HepG2 (cell line): ENCODE results near the gene INTS4. TPM values are rescaled to one million over a fixed set of nuclear protein-coding genes. Genes with fewer than 3 reads are reported as not detected.

Source experiments
- ATAC-seq: fragments of 200-7000 bp; cut with Tn5 transposase; 3 replicates; pipeline ENCODE4 v1.9.1; 2020; ENCODE audit warnings: mild to moderate bottlenecking, moderate library complexity
- BruUV-seq: library from RNA; stranded (reverse); fragments of 400-500 nt; replicated peaks from 2 replicates; lab custom pipeline; 2021; lab: Mats Ljungman, UMichigan
- CTCF ChIA-PET: fragments of 300-600 bp; formaldehyde crosslinking; extraction: SDS; loops from one replicate; lab custom pipeline; 2021; ENCODE audit warnings: low total read pairs, inconsistent platforms, low intra/inter-chr PET ratio; lab: Yijun Ruan, JAX
- POLR2A ChIA-PET: fragments of 350-600 bp; sonication (Branson Sonifier 250); formaldehyde crosslinking; loops from one replicate; lab custom pipeline; 2020; ENCODE audit warnings: antibody characterized with exemption, inconsistent platforms; lab: Yijun Ruan, JAX
- DNase-seq: peaks from one replicate; pipeline ENCODE4 v3.0.0-alpha.2; 2015; ENCODE audit warnings: low spot score
- FAIRE-seq: peaks from 3 replicates; lab custom pipeline; 2011; peaks lifted over from hg19 to GRCh38; lab: Jason Lieb, UNC
- H2AFZ ChIP-seq: one replicate; pipeline ENCODE4 v1.6.1; 2011; ENCODE audit warnings: low read length, inconsistent platforms
- H3K27ac ChIP-seq: fragments of 300-600 bp; 3 replicates; pipeline ENCODE4 v1.8.0; 2011; ENCODE audit warnings: mixed run types, mild to moderate bottlenecking, mixed read lengths, low read length, inconsistent platforms; ENCODE audit not compliant: insufficient read depth; ENCODE audit errors: extremely low read length
- H3K27me3 ChIP-seq, 2 experiments: fragments of 200-600 bp in 1 of 2; 2 replicates in 1 of 2; 3 replicates in 1 of 2; pipeline versions ENCODE4 v1.6.0 to v1.8.0; 2011; ENCODE audit warnings: low read length in 2 of 2, mild to moderate bottlenecking in 2 of 2, moderate library complexity in 2 of 2, inconsistent platforms in 1 of 2; ENCODE audit not compliant: insufficient read depth in 2 of 2, control insufficient read depth in 1 of 2
- H3K36me3 ChIP-seq, 2 experiments: fragments of 200-600 bp in 1 of 2; replicated peaks in 1 of 2; 2 replicates in 1 of 2; 3 replicates in 1 of 2; pipeline versions ENCODE4 v1.5.1 to v1.8.0; 2011; ENCODE audit warnings: low read length in 2 of 2, inconsistent platforms in 1 of 2; ENCODE audit not compliant: insufficient read depth in 2 of 2, control insufficient read depth in 1 of 2
- H3K4me1 ChIP-seq: 2 replicates; pipeline ENCODE4 v1.5.1; 2012; ENCODE audit warnings: low read length, inconsistent platforms; ENCODE audit not compliant: insufficient read depth
- H3K4me2 ChIP-seq: 2 replicates; pipeline ENCODE4 v1.6.0; 2011; ENCODE audit warnings: low read depth, low read length, inconsistent platforms
- H3K4me3 ChIP-seq, 3 experiments: fragments of 200-600 bp in 1 of 3; sonication (generic), shearing (Covaris generic) in 1 of 3; replicated peaks in 1 of 3; 2 replicates each; pipeline ENCODE4 v1.5.1; 2011 to 2016; ENCODE audit warnings: low read length in 3 of 3, inconsistent platforms in 2 of 3, low read depth in 2 of 3, mild to moderate bottlenecking in 2 of 3, control low read depth in 1 of 3, mixed read lengths in 1 of 3; ENCODE audit not compliant: insufficient read depth in 1 of 3
- H3K79me2 ChIP-seq: one replicate; pipeline ENCODE4 v1.6.1; 2011; ENCODE audit warnings: low read length, inconsistent platforms; ENCODE audit not compliant: insufficient read depth
- H3K9ac ChIP-seq: 2 replicates; pipeline ENCODE4 v1.6.0; 2011; ENCODE audit warnings: mild to moderate bottlenecking, low read depth, low read length, inconsistent platforms; ENCODE audit not compliant: insufficient read depth
- H3K9me3 ChIP-seq: 2 replicates; pipeline ENCODE4 v1.5.1; 2012; ENCODE audit warnings: mild to moderate bottlenecking, low read length
- H4K20me1 ChIP-seq: 2 replicates; pipeline ENCODE4 v1.6.0; 2011; ENCODE audit warnings: inconsistent platforms, mild to moderate bottlenecking, low read length, moderate library complexity; ENCODE audit not compliant: insufficient read depth
- CCDC6 ChIP-seq: sonication (generic); formaldehyde crosslinking; IDR thresholded peaks from 2 replicates; pipeline ENCODE4 v1.8.1; 2022; ENCODE audit warnings: mild to moderate bottlenecking, missing genetic modification reagents, moderate library complexity
- FOSL2 ChIP-seq: sonication (generic); formaldehyde crosslinking; IDR thresholded peaks from 2 replicates; pipeline ENCODE4 v1.4.0; 2020; ENCODE audit warnings: missing genetic modification reagents
- TAF1 ChIP-seq: sonication (generic); formaldehyde crosslinking; IDR thresholded peaks from 2 replicates; pipeline ENCODE4 v1.4.0; 2020; ENCODE audit warnings: missing genetic modification reagents
- ZNF225 ChIP-seq: sonication (generic); formaldehyde crosslinking; IDR thresholded peaks from 2 replicates; pipeline ENCODE4 v1.4.0; 2020; ENCODE audit warnings: mild to moderate bottlenecking, missing genetic modification reagents
- ZNF564 ChIP-seq: sonication (generic); formaldehyde crosslinking; IDR thresholded peaks from 2 replicates; pipeline ENCODE4 v1.8.1; 2023; ENCODE audit warnings: mild to moderate bottlenecking, missing genetic modification reagents
- WGBS: methylation state at CpG from one replicate; pipeline ENCODE4 v1.1.6; 2017; ENCODE audit warnings: low lambda C conversion rate; 5-methylcytosine and 5-hydroxymethylcytosine counted together
- in situ Hi-C: cut with HindIII; loops from 2 replicates; pipeline ENCODE4 v1.10.0; 2017; ENCODE audit warnings: low pct_unique_long_range_greater_than_20kb; ENCODE audit not compliant: extremely low pct_ligation_motif_present
- intact Hi-C: fragments of 100-400 bp; cut with micrococcal nuclease; formaldehyde crosslinking; loops from one replicate; pipeline ENCODE4 v1.10.0; 2022; ENCODE audit not compliant: unreplicated experiment
- polyA plus RNA-seq, 8 experiments: library from polyadenylated mRNA; depleted of rRNA in 3 of 8; stranded (reverse) in 7 of 8; unstranded in 1 of 8; fragments of >200 nt; fragmentation: Illumina TruSeq in 4 of 8; extraction: Trizol in 4 of 8; gene quantifications; 2 replicates each; pipeline versions ENCODE4 v1.2.1 to v1.2.3, GENCODE V29; 2011 to 2016; ENCODE audit warnings: low read depth in 4 of 8, missing spikeins in 1 of 8, mixed read lengths in 1 of 8; ENCODE audit not compliant: insufficient read depth in 1 of 8
- total RNA-seq, 5 experiments: library from RNA; depleted of rRNA; stranded (reverse); fragments of >200 nt; fragmentation: Illumina TruSeq; extraction: Trizol; gene quantifications; 2 replicates each; pipeline ENCODE4 v1.2.3, GENCODE V29; 2016; ENCODE audit warnings: low read depth in 1 of 5
- TF ChIP-seq, protein P1 (sequence below): sonication (generic); formaldehyde crosslinking; IDR thresholded peaks from 2 replicates; pipeline ENCODE4 v1.8.0; 2022; ENCODE audit warnings: missing genetic modification reagents, mild to moderate bottlenecking, borderline replicate concordance
- TF ChIP-seq, protein P2 (sequence below): sonication (generic); formaldehyde crosslinking; IDR thresholded peaks from 2 replicates; pipeline ENCODE4 v1.9.0; 2021; ENCODE audit warnings: missing genetic modification reagents, mild to moderate bottlenecking, borderline replicate concordance

The INTS4 gene
- total and polyA plus RNA-seq, 2 of the 13 experiments (the other 11 are each of a cell fraction or from before 2014, with no cell fraction given), result 37.3 to 44.8 TPM

DNA sequence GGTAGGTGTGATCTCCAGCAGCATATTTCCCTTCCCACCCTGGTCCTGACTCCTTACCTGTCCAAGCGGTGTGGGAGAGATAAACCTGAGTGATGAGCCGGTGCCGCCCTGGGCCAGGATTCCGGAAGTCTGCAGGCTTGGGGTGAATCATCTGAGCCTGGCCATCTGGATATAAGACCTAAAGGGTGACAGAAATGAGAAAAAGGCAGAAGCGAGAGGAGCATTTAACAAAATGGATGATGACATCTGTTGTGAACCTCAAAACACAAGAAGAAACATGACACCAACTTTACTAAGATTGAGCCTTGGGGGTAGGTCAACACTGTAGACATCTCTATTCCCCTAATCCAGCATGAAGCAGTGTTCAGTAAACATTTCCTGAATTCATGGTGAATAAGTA lies 110.7 kb downstream of the INTS4 start (continued):
- TF ChIP-seq, protein P1, sequence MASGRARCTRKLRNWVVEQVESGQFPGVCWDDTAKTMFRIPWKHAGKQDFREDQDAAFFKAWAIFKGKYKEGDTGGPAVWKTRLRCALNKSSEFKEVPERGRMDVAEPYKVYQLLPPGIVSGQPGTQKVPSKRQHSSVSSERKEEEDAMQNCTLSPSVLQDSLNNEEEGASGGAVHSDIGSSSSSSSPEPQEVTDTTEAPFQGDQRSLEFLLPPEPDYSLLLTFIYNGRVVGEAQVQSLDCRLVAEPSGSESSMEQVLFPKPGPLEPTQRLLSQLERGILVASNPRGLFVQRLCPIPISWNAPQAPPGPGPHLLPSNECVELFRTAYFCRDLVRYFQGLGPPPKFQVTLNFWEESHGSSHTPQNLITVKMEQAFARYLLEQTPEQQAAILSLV (CRISPR knock-in tag), result no peak
- TF ChIP-seq ZNF564 (CRISPR knock-in tag), result no peak
- no peak for TF ChIP-seq ZNF225 (CRISPR knock-in tag)

DNA sequence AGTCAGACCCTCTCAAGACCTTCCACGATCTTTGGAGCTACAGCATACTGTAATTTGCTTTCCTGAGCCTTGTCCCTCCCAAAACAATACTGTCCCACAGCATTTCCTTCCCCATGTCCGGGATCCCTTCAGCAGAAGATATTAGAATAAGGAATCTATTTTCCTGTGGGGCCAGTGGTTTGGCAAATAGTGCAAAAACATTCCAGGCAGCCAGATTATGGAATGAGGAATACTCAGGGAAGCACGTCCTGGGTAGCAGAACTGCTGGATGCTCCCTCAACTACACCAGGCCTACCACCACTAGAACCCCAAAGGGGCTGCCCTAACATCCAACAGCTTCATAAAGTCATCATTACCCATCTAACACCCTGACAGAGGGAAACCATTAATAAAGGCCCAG lies 112.1 kb downstream of the INTS4 start:
- CTCF ChIA-PET, result no interaction called here
- Histone ChIP-seq H3K4me3 (no peak overlapping the region), H3K79me2 (no peaks in the 10 kb centered on the region), H3K36me3 (peaks cover 17 to 59% of the 10 kb centered on the region in 2 experiments), H4K20me1 (no peaks in the 10 kb centered on the region), H3K27ac (no peak overlapping the region), H3K4me2 (no peak overlapping the region), H3K9me3 (no peaks in the 10 kb centered on the region), H3K27me3 (no peaks in the 10 kb centered on the region), H2AFZ (no peak overlapping the region), H3K9ac (no peak overlapping the region), H3K4me1 (no peaks in the 10 kb centered on the region)
- no peak for ATAC-seq
- no peak for TF ChIP-seq CCDC6 (CRISPR knock-in tag)
- TF ChIP-seq, protein P2, sequence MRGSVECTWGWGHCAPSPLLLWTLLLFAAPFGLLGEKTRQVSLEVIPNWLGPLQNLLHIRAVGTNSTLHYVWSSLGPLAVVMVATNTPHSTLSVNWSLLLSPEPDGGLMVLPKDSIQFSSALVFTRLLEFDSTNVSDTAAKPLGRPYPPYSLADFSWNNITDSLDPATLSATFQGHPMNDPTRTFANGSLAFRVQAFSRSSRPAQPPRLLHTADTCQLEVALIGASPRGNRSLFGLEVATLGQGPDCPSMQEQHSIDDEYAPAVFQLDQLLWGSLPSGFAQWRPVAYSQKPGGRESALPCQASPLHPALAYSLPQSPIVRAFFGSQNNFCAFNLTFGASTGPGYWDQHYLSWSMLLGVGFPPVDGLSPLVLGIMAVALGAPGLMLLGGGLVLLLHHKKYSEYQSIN (CRISPR knock-in tag), result no peak
- TF ChIP-seq TAF1 (CRISPR knock-in tag), result no peak
- no peak for TF ChIP-seq FOSL2 (CRISPR knock-in tag)
- DNase-seq, result no peak
- intact Hi-C loops, result no loop called here
- FAIRE-seq, result no peak
- POLR2A ChIA-PET, result no interaction called here
- BruUV-seq, result no TSS peak
- WGBS, result 94% methylated on average over 3 of the region's 3 CpGs
- in situ Hi-C loops, result no loop called here
